Liver (tissue), 9 donors: ENCODE measurements around the gene MAP4K1. TPM values are rescaled to one million over a fixed set of nuclear protein-coding genes. Genes with fewer than 3 reads are reported as not detected.

Source experiments
- DNase-seq: peaks from one replicate; pipeline ENCODE4 v3.0.0-alpha.2; 2017; ENCODE audit warnings: low spot score
- H3K27ac ChIP-seq, 2 donors: one replicate each; pipeline ENCODE4 v1.7.0; 2013; ENCODE audit warnings: inconsistent platforms in 2 of 2, low read length in 2 of 2, control low read depth in 1 of 2, low read depth in 1 of 2, mild to moderate bottlenecking in 1 of 2
- H3K27me3 ChIP-seq, 4 donors: one replicate each; pipeline versions ENCODE4 v1.6.1 to v1.7.0; 2013; ENCODE audit warnings: low read length in 3 of 4, inconsistent platforms in 1 of 4, mild to moderate bottlenecking in 1 of 4, moderate library complexity in 1 of 4; ENCODE audit not compliant: control insufficient read depth in 4 of 4, insufficient read depth in 4 of 4
- H3K36me3 ChIP-seq, 4 donors: one replicate each; pipeline versions ENCODE4 v1.6.1 to v1.7.0; 2013; ENCODE audit warnings: low read length in 3 of 4, mild to moderate bottlenecking in 3 of 4, low read depth in 1 of 4, moderate library complexity in 1 of 4; ENCODE audit not compliant: control insufficient read depth in 4 of 4, insufficient read depth in 3 of 4
- H3K4me1 ChIP-seq, 4 donors: one replicate each; pipeline versions ENCODE4 v1.6.1 to v1.7.0; 2013; ENCODE audit warnings: low read length in 3 of 4, mild to moderate bottlenecking in 3 of 4, moderate library complexity in 1 of 4; ENCODE audit not compliant: control insufficient read depth in 4 of 4, insufficient read depth in 4 of 4
- H3K4me3 ChIP-seq, 3 donors: one replicate each; pipeline versions ENCODE4 v1.6.1 to v1.7.0; 2013; ENCODE audit warnings: low read length in 3 of 3, control low read depth in 1 of 3, low read depth in 1 of 3, mild to moderate bottlenecking in 1 of 3
- H3K9ac ChIP-seq, 2 donors: one replicate each; pipeline ENCODE4 v1.7.0; 2013; ENCODE audit warnings: low read length in 2 of 2, mild to moderate bottlenecking in 2 of 2, moderate library complexity in 2 of 2, control low read depth in 1 of 2, low read depth in 1 of 2
- H3K9me3 ChIP-seq, 4 donors: one replicate each; pipeline versions ENCODE4 v1.6.1 to v1.7.0; 2013; ENCODE audit warnings: low read length in 3 of 4; ENCODE audit not compliant: control insufficient read depth in 4 of 4
- FOXA1 ChIP-seq: IDR thresholded peaks from 2 replicates; pipeline ENCODE4 v1.6.1; 2016; ENCODE audit warnings: antibody characterized with exemption
- FOXA2 ChIP-seq: IDR thresholded peaks from 2 replicates; pipeline ENCODE4 v1.6.1; 2016; ENCODE audit warnings: antibody characterized with exemption
- JUND ChIP-seq, 2 donors: IDR thresholded peaks; 2 replicates each; pipeline ENCODE4 v1.6.1; 2016; ENCODE audit warnings: antibody characterized with exemption in 2 of 2
- NR2F2 ChIP-seq: IDR thresholded peaks from 2 replicates; pipeline ENCODE4 v1.6.1; 2016; ENCODE audit warnings: antibody characterized with exemption
- RAD21 ChIP-seq, 2 donors: IDR thresholded peaks; 2 replicates each; pipeline ENCODE4 v1.6.1; 2016; ENCODE audit warnings: antibody characterized with exemption in 2 of 2, mild to moderate bottlenecking in 2 of 2
- RXRA ChIP-seq, 2 donors: IDR thresholded peaks; 2 replicates each; pipeline ENCODE4 v1.6.1; 2017 to 2018; ENCODE audit warnings: antibody characterized with exemption in 2 of 2, mild to moderate bottlenecking in 1 of 2
- YY1 ChIP-seq: IDR thresholded peaks from 2 replicates; pipeline ENCODE4 v1.6.1; 2016; ENCODE audit warnings: antibody characterized with exemption, mild to moderate bottlenecking
- WGBS: extraction: QIAGEN DNeasy Blood & Tissue Kit; methylation state at CpG from one replicate; pipeline ENCODE4 v1.1.7; 2013; 5-methylcytosine and 5-hydroxymethylcytosine counted together
- polyA plus RNA-seq, 2 donors: library from polyadenylated mRNA; stranded (reverse) in 1 of 2; unstranded in 1 of 2; fragments of 200-250 nt in 1 of 2; fragments of >200 nt in 1 of 2; fragmentation: Nextera tagmentation in 1 of 2; extraction: Ambion mirVana in 1 of 2; gene quantifications; one replicate each; pipeline versions ENCODE4 v1.2.1 to v1.2.3, GENCODE V29; 2013 to 2015
- total RNA-seq, 2 donors: library from RNA; depleted of rRNA; stranded (reverse); fragments of >200 nt; gene quantifications; one replicate each; pipeline ENCODE4 v1.2.3, GENCODE V29; 2014
- TF ChIP-seq, protein P1 (sequence below): fragments of 150-350 bp; IDR thresholded peaks from 2 replicates; pipeline ENCODE4 v1.5.1; 2017; ENCODE audit warnings: improper control_type of control experiment, low read depth, low read length; ENCODE audit not compliant: missing input control
- TF ChIP-seq, protein P2 (sequence below): IDR thresholded peaks from 2 replicates; pipeline ENCODE4 v1.6.1; 2016; ENCODE audit warnings: antibody characterized with exemption, mild to moderate bottlenecking
- TF ChIP-seq, protein P3 (sequence below): IDR thresholded peaks from 2 replicates; pipeline ENCODE4 v1.6.1; 2016; ENCODE audit warnings: antibody characterized with exemption
- TF ChIP-seq, protein P4 (sequence below): IDR thresholded peaks from 2 replicates; pipeline ENCODE4 v1.6.1; 2016; ENCODE audit warnings: antibody characterized with exemption
- TF ChIP-seq, protein P5 (sequence below): IDR thresholded peaks from 2 replicates; pipeline ENCODE4 v1.6.1; 2016; ENCODE audit warnings: antibody characterized with exemption
- donor health status: healthy.
- donor health status: healthy.
- donor health status: healthy.
- donor health status: healthy.
- donor health status: healthy.

The MAP4K1 gene
- total and polyA plus RNA-seq, 4 donors: 0.89 to 3.1 (median 1.9) TPM

DNA sequence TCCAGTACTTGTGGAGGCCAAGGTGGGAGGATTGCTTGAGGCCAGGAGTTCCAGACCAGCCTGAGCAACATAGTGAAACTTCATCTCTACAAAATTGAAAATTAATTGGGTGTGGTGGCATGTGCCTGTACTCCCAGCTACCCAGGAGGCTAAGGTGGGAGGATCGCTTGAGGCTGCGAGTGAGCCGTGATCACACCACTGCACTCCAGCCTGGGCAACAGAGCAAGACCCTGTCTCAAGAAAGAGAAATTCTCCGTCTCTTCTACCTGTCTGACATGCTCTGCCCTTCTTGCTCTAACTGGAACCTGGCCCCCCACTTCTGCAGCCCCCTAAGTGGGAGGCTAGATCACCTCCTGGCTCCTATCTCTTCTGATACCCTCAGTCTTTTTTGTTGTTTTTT, 8.6 kb upstream of the MAP4K1 start:
- H3K27ac ChIP-seq: no peak overlapping the region
- TF ChIP-seq, protein P1, sequence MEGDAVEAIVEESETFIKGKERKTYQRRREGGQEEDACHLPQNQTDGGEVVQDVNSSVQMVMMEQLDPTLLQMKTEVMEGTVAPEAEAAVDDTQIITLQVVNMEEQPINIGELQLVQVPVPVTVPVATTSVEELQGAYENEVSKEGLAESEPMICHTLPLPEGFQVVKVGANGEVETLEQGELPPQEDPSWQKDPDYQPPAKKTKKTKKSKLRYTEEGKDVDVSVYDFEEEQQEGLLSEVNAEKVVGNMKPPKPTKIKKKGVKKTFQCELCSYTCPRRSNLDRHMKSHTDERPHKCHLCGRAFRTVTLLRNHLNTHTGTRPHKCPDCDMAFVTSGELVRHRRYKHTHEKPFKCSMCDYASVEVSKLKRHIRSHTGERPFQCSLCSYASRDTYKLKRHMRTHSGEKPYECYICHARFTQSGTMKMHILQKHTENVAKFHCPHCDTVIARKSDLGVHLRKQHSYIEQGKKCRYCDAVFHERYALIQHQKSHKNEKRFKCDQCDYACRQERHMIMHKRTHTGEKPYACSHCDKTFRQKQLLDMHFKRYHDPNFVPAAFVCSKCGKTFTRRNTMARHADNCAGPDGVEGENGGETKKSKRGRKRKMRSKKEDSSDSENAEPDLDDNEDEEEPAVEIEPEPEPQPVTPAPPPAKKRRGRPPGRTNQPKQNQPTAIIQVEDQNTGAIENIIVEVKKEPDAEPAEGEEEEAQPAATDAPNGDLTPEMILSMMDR: no peak
- TF ChIP-seq NR2F2 (no peak), JUND (IDR thresholded peaks at IDR 0.05) (no peak)
- TF ChIP-seq, protein P2, sequence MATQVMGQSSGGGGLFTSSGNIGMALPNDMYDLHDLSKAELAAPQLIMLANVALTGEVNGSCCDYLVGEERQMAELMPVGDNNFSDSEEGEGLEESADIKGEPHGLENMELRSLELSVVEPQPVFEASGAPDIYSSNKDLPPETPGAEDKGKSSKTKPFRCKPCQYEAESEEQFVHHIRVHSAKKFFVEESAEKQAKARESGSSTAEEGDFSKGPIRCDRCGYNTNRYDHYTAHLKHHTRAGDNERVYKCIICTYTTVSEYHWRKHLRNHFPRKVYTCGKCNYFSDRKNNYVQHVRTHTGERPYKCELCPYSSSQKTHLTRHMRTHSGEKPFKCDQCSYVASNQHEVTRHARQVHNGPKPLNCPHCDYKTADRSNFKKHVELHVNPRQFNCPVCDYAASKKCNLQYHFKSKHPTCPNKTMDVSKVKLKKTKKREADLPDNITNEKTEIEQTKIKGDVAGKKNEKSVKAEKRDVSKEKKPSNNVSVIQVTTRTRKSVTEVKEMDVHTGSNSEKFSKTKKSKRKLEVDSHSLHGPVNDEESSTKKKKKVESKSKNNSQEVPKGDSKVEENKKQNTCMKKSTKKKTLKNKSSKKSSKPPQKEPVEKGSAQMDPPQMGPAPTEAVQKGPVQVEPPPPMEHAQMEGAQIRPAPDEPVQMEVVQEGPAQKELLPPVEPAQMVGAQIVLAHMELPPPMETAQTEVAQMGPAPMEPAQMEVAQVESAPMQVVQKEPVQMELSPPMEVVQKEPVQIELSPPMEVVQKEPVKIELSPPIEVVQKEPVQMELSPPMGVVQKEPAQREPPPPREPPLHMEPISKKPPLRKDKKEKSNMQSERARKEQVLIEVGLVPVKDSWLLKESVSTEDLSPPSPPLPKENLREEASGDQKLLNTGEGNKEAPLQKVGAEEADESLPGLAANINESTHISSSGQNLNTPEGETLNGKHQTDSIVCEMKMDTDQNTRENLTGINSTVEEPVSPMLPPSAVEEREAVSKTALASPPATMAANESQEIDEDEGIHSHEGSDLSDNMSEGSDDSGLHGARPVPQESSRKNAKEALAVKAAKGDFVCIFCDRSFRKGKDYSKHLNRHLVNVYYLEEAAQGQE: no peak
- TF ChIP-seq, protein P3, sequence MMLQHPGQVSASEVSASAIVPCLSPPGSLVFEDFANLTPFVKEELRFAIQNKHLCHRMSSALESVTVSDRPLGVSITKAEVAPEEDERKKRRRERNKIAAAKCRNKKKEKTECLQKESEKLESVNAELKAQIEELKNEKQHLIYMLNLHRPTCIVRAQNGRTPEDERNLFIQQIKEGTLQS: no peak
- TF ChIP-seq, protein P4, sequence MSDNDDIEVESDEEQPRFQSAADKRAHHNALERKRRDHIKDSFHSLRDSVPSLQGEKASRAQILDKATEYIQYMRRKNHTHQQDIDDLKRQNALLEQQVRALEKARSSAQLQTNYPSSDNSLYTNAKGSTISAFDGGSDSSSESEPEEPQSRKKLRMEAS: no peak
- H3K9me3 ChIP-seq: no peaks in the 10 kb centered on the region
- H3K27me3 ChIP-seq: no peaks in the 10 kb centered on the region
- peaks cover 23 to 68% (median 43%) of the 10 kb centered on the region in 4 donors for H3K36me3 ChIP-seq
- WGBS: 97% methylated on average over 4 of the region's 4 CpGs
- DNase-seq: no peak
- no peak overlapping the region for H3K9ac ChIP-seq
- no peak overlapping the region for H3K4me3 ChIP-seq
- H3K4me1 ChIP-seq: no peaks in the 10 kb centered on the region

DNA sequence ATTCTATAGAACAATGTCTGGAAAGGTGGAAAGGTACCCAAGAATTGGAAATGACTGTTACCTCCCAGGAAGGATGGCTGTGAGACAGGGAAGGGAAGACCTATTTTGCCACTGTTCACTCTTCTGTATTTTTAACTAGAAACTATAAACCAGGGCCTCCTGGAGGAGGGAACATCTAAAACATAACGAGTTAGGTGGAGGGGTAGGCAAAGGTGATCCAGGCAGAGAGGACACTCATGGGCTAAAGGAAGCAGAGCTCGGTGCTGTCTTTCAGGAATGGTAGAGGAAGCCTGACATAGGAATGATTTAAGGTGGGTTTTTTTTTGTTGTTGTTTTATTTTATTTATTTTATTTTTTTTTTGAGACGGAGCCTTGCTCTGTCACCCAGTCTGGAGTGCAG, 7.1 kb upstream of the MAP4K1 start:
- H3K9ac ChIP-seq: no peak overlapping the region
- H3K27ac ChIP-seq: no peak overlapping the region
- no peak overlapping the region for H3K4me3 ChIP-seq
- DNase-seq: no peak
- TF ChIP-seq FOXA2 (no peak), FOXA1 (no peak), RAD21 (IDR thresholded peaks at IDR 0.05) (no peak), YY1 (no peak), RXRA (IDR thresholded peaks at IDR 0.05) (no peak)
- TF ChIP-seq, protein P5, sequence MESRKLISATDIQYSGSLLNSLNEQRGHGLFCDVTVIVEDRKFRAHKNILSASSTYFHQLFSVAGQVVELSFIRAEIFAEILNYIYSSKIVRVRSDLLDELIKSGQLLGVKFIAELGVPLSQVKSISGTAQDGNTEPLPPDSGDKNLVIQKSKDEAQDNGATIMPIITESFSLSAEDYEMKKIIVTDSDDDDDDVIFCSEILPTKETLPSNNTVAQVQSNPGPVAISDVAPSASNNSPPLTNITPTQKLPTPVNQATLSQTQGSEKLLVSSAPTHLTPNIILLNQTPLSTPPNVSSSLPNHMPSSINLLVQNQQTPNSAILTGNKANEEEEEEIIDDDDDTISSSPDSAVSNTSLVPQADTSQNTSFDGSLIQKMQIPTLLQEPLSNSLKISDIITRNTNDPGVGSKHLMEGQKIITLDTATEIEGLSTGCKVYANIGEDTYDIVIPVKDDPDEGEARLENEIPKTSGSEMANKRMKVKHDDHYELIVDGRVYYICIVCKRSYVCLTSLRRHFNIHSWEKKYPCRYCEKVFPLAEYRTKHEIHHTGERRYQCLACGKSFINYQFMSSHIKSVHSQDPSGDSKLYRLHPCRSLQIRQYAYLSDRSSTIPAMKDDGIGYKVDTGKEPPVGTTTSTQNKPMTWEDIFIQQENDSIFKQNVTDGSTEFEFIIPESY: no peak
- TF ChIP-seq, protein P2: no peak
- no peaks in the 10 kb centered on the region for H3K27me3 ChIP-seq
- H3K9me3 ChIP-seq: no peaks in the 10 kb centered on the region
- peaks cover 22 to 73% (median 49%) of the 10 kb centered on the region in 4 donors for H3K36me3 ChIP-seq
- 95% methylated on average over 3 of the region's 3 CpGs for WGBS
- H3K4me1 ChIP-seq: peaks cover 0 to 6% (median 5%) of the 10 kb centered on the region in 4 donors
